ENCODE results near the gene NEGR1.

The NEGR1 gene

GRCh38 chr1:72218141-72218739, 64.1 kb downstream of the NEGR1 start:
- no peak overlapping the region for H3K4me3 ChIP-seq (ENCODE audit: low read length, poor library complexity, severe bottlenecking)

GRCh38 chr1:72207059-72207458, 75.3 kb downstream of the NEGR1 start:
- Histone ChIP-seq H3K4me2 (ENCODE audit: low read depth, low read length, poor library complexity, severe bottlenecking) (no peak overlapping the region), H3K9ac (ENCODE audit: low read depth, low read length, poor library complexity, severe bottlenecking) (no peak overlapping the region), H4K20me1 (ENCODE audit: insufficient read depth, low read length, poor library complexity, severe bottlenecking) (no peaks in the 10 kb centered on the region), H3K9me3 (ENCODE audit: insufficient read depth, low read depth, low read length) (no peaks in the 10 kb centered on the region), H3K36me3 (ENCODE audit: insufficient read depth, low read length) (no peaks in the 10 kb centered on the region), H3K79me2 (ENCODE audit: insufficient read depth, low read length) (no peaks in the 10 kb centered on the region), H3F3A (ENCODE audit: low read depth) (no peaks in the 10 kb centered on the region), H2AFZ (ENCODE audit: low read length) (no peak overlapping the region), H3K9me2 (replicated peaks; ENCODE audit: low read depth, low read length) (no peaks in the 10 kb centered on the region), H3K27me3 (ENCODE audit: insufficient read depth, low read length, poor library complexity, severe bottlenecking) (no peaks in the 10 kb centered on the region), H3K4me1 (ENCODE audit: insufficient read depth, low read length, poor library complexity, severe bottlenecking) (no peaks in the 10 kb centered on the region), H3K4me3 (ENCODE audit: low read length, poor library complexity, severe bottlenecking) (no peak overlapping the region)
- TF ChIP-seq CTCF (conservative IDR thresholded peaks at IDR 0.05; ENCODE audit: low read length) (no peak), EZH2phosphoT487 (IDR thresholded peaks at IDR 0.05; ENCODE audit: borderline replicate concordance) (no peak)

More at GRCh38 chr1:72218141-72218739, 64.1 kb downstream of the NEGR1 start:
- Histone ChIP-seq H3F3A (ENCODE audit: low read depth) (no peaks in the 10 kb centered on the region), H4K20me1 (ENCODE audit: insufficient read depth, low read length, poor library complexity, severe bottlenecking) (no peaks in the 10 kb centered on the region), H3K36me3 (ENCODE audit: insufficient read depth, low read length) (no peaks in the 10 kb centered on the region), H3K4me2 (ENCODE audit: low read depth, low read length, poor library complexity, severe bottlenecking) (no peak overlapping the region), H2AFZ (ENCODE audit: low read length) (no peak overlapping the region), H3K79me2 (ENCODE audit: insufficient read depth, low read length) (no peaks in the 10 kb centered on the region), H3K9me3 (ENCODE audit: insufficient read depth, low read depth, low read length) (no peaks in the 10 kb centered on the region), H3K27me3 (ENCODE audit: insufficient read depth, low read length, poor library complexity, severe bottlenecking) (no peaks in the 10 kb centered on the region), H3K9me2 (replicated peaks; ENCODE audit: low read depth, low read length) (no peaks in the 10 kb centered on the region), H3K9ac (ENCODE audit: low read depth, low read length, poor library complexity, severe bottlenecking) (no peak overlapping the region), H3K4me1 (ENCODE audit: insufficient read depth, low read length, poor library complexity, severe bottlenecking) (no peaks in the 10 kb centered on the region)
- TF ChIP-seq EZH2phosphoT487 (IDR thresholded peaks at IDR 0.05; ENCODE audit: borderline replicate concordance), result no peak
- TF ChIP-seq CTCF (conservative IDR thresholded peaks at IDR 0.05; ENCODE audit: low read length), result no peak

GRCh38 chr1:72202761-72203160, 79.6 kb downstream of the NEGR1 start:
- H3K36me3 ChIP-seq (ENCODE audit: insufficient read depth, low read length), result no peaks in the 10 kb centered on the region
- H3K4me3 ChIP-seq (ENCODE audit: low read length, poor library complexity, severe bottlenecking), result no peak overlapping the region
- no peaks in the 10 kb centered on the region for H3F3A ChIP-seq (ENCODE audit: low read depth)
- H3K4me1 ChIP-seq (ENCODE audit: insufficient read depth, low read length, poor library complexity, severe bottlenecking), result no peaks in the 10 kb centered on the region
- no peaks in the 10 kb centered on the region for H3K9me2 ChIP-seq (replicated peaks; ENCODE audit: low read depth, low read length)
- no peaks in the 10 kb centered on the region for H3K9me3 ChIP-seq (ENCODE audit: insufficient read depth, low read depth, low read length)
- H3K79me2 ChIP-seq (ENCODE audit: insufficient read depth, low read length), result no peaks in the 10 kb centered on the region
- no peaks in the 10 kb centered on the region for H4K20me1 ChIP-seq (ENCODE audit: insufficient read depth, low read length, poor library complexity, severe bottlenecking)
- TF ChIP-seq CTCF (conservative IDR thresholded peaks at IDR 0.05; ENCODE audit: low read length) (no peak), EZH2phosphoT487 (IDR thresholded peaks at IDR 0.05; ENCODE audit: borderline replicate concordance) (no peak)
- no peak overlapping the region for H3K4me2 ChIP-seq (ENCODE audit: low read depth, low read length, poor library complexity, severe bottlenecking)
- H2AFZ ChIP-seq (ENCODE audit: low read length), result no peak overlapping the region
- no peak overlapping the region for H3K9ac ChIP-seq (ENCODE audit: low read depth, low read length, poor library complexity, severe bottlenecking)
- no peaks in the 10 kb centered on the region for H3K27me3 ChIP-seq (ENCODE audit: insufficient read depth, low read length, poor library complexity, severe bottlenecking)

Data from Loucy (cell line).